ENCODE data around the gene BLNK.

BLNK gene

GRCh38 chr10:96153070-96153469 lies 118.3 kb downstream of the BLNK start:
- ChIA-PET CTCF (no interaction called here), POLR2A (no interaction called here)
- no peak for TF ChIP-seq FOXM1 (IDR thresholded peaks at IDR 0.05; ENCODE audit: borderline replicate concordance)
- TF ChIP-seq ELF4 (IDR thresholded peaks at IDR 0.05), result no peak
- TF ChIP-seq FOXK2 (IDR thresholded peaks at IDR 0.05), result no peak
- TF ChIP-seq LEF1 (IDR thresholded peaks at IDR 0.05; ENCODE audit: borderline replicate concordance), result no peak
- no peak for TF ChIP-seq PKNOX1 (IDR thresholded peaks at IDR 0.05)
- no peak for TF ChIP-seq L3MBTL2 (conservative IDR thresholded peaks at IDR 0.05)
- no peak for TF ChIP-seq TARDBP (IDR thresholded peaks at IDR 0.05)
- no peak for TF ChIP-seq ARNT (IDR thresholded peaks at IDR 0.05)
- no peak for TF ChIP-seq FOXA1 (IDR thresholded peaks at IDR 0.05)
- TF ChIP-seq ZNF384 (IDR thresholded peaks at IDR 0.05), result no peak
- TF ChIP-seq SUZ12 (IDR thresholded peaks at IDR 0.05), result no peak
- TF ChIP-seq SP1 (IDR thresholded peaks at IDR 0.05), result no peak
- TF ChIP-seq CTBP1 (IDR thresholded peaks at IDR 0.05; ENCODE audit: borderline replicate concordance), result no peak
- TF ChIP-seq NFRKB (IDR thresholded peaks at IDR 0.05), result no peak
- no peak for TF ChIP-seq HDGF (IDR thresholded peaks at IDR 0.05; ENCODE audit: borderline replicate concordance)
- no peak for TF ChIP-seq BHLHE40 (IDR thresholded peaks at IDR 0.05; ENCODE audit: borderline replicate concordance)
- DNase-seq (ENCODE audit: extremely low spot score), result no peak

GRCh38 chr10:96152437-96152836 lies 118.9 kb downstream of the BLNK start:
- ChIA-PET CTCF (no interaction called here), POLR2A (no interaction called here)
- TF ChIP-seq BHLHE40 (IDR thresholded peaks at IDR 0.05; ENCODE audit: borderline replicate concordance), result no peak
- no peak for TF ChIP-seq SUZ12 (IDR thresholded peaks at IDR 0.05)
- TF ChIP-seq L3MBTL2 (conservative IDR thresholded peaks at IDR 0.05), result no peak
- no peak for TF ChIP-seq HDGF (IDR thresholded peaks at IDR 0.05; ENCODE audit: borderline replicate concordance)
- no peak for TF ChIP-seq SP1 (IDR thresholded peaks at IDR 0.05)
- DNase-seq (ENCODE audit: extremely low spot score), result no peak
